Activated CD8-positive, alpha-beta memory T cell treated with anti-CD3 and anti-CD28 coated beads for 4 hours (primary cell): Measurements from ENCODE around the gene MSMB.
"Not testable (repeated sequence)": the region's sequence is repeated elsewhere in the genome, so short reads cannot be mapped to it uniquely, and the experiment has no call there.

ENCODE experiments used
- DNase-seq, 2 donors: peaks; one replicate each; pipeline ENCODE4 v3.0.0-alpha.2; 2020; ENCODE audit warnings: low read depth in 2 of 2

MSMB gene, protein sequence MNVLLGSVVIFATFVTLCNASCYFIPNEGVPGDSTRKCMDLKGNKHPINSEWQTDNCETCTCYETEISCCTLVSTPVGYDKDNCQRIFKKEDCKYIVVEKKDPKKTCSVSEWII

DNA sequence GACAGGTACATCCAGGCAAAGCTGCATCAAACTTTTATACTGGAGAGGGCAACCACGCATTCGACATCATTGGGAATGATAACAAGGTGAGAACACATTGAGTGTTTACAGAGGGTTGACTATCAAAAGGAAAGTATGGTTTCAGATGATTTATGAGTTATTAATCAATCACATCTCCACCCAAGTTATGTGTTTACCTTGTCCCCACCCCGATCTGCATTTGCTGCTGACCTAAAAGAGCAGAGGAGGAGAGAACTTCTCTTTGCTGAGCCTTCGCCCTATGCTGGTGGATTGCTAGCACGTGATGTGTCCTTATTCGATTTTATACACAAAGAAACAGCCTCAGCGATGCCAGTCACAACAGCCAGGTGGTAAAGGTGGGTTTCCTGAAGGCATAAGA lies at the start of gene MSMB:
Gene MSMB (minus strand): TSS at position 9 of the 400 bp plus-strand sequence. CDS start 32 bp downstream, outside the sequence.
- no peak for DNase-seq

DNA sequence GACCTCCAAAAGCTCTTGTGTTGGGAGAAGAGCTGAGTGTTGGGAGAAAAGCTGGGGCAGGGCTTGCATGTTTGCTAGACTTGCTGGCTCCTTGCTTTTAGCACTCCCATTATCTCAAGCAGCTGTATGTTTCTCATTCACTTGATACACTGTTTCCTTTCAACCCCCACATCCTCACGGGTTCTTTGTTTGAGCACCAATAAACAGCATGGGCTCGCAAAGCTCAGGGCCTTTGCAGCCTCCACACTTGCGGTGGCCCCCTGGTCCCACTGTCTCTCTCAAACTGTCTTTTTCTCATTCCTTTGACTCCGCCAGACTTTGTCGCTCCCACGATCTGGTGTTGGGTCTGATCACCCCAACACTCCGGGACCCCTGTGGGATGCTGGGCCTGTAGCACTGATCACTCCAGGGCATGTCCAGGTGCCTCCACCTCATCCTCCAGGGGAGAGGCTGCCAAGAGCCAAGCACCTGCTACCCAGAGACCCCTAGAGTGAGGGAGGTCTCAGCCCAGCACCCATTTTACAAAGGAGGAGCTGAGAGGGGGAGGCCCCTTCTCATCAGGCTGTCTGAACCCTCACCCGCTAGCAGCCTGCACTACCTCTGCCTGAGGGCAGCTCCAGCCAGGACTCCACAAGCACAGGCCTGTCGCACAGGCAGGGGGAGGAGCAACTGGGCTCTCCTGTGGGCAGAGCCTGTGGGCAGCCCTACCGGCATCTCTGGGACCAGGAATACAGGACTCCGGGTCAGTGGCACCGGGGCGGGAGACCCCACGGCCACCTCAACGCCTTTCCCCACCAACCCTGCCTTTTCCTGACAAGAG lies 49.1 kb upstream of the MSMB start:
- no peak for DNase-seq

DNA sequence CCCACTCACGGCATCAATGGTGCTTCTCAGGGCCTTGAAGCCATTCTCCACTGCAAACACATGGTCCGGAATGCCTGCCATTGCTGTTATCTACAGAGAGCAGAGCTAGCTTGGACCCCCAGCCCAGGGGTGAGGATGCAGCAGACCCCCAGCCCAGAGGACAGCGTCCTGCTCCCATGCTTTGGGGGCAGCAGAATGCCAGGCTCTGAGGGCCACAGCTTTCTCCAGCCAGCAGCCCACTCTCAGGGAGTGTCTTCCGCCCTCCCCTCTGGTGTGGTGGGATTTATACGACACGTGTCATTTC lies 48.1 kb upstream of the MSMB start:
- no peak for DNase-seq

DNA sequence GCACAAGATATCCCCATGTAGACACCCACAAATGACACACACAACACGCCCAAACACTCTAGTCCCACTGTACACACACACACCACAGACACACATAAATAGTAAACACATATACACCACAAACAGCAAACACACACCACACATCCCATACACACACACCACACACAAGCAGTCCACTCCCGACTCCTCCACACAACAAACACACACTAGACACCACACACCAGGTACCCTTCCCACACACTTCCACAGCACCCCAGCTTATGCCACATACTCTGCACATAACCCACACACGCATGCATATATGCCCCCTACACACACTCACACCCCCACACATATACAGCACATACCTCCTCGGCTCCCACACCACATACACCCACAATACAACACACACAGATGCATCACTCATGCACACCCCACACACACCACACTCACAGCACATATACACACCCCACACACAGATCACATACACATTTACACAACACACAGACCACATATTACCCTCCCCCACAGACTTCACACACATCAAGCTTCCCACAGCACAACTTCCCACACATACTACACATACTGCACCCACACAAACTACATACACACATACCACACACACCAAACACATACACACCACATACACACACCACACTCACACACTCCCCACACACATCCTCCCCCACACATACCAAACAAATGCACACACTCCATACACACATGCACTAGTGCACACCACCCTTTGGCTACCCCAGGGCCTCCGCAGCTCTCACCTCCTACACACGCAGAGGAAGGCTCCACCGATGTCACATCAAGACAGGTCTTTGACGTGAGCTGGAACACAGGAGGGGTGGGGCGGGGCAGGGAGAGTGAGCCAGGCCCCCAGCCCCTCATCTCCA lies 47.5 kb upstream of the MSMB start:
- DNase-seq, result not testable (repeated sequence)

DNA sequence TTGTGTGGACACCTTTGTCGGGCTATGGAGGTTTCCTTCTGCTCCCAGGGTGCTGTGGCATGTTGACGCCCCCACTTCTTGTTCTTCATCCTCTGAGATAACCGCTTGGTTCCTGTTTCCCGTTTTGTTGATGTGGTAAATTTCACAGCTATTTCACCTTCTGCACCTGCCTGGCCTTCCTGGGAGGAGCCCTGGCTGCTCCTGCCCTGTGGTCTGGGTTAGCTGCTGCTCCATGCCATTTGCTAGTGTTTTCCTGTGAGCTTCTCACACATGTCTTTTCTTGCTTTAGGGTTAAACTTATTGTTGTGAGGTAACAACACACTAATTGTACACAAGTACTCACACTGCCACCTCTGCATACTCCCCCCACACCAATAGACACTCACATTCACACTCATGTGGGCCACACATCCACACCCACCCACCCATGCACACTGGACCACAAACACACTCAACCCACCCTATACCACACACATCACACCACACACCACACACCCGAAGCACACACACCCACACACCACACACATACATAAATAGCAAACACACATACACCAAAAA lies 46.5 kb upstream of the MSMB start:
- DNase-seq, result no peak

DNA sequence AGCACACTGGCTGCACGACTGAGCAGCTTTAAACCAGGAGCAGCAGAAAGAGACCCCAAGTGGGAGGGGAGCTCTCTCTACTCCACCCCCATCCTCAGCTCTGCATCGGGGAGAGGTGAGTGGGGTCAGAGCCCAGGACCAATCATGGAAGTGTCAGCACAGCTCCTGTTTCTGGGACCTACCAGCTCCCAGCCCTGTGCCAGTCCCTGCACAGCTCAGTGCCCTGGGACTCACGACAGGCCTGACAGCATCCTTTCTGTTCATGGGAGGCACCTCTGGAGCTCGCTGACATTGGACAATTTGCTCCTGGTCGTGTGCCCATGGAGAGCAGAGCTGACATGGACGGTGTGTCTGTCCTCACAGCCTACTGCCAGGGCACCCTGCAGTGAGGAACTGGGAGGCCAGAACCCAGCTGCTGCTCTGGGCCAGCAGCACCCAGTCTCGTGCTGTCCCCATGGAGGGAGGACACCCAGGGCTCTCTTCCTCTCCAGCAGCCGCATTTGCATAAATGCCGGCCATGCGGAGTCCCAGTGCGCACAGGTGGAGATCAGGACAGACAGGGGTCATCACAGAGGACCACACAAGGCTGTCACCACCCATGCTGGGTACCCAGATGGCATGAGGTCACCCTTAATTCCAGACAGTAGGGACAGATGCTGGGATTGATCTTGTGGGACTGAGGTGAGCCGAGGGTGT lies 45.9 kb upstream of the MSMB start:
- no peak for DNase-seq

DNA sequence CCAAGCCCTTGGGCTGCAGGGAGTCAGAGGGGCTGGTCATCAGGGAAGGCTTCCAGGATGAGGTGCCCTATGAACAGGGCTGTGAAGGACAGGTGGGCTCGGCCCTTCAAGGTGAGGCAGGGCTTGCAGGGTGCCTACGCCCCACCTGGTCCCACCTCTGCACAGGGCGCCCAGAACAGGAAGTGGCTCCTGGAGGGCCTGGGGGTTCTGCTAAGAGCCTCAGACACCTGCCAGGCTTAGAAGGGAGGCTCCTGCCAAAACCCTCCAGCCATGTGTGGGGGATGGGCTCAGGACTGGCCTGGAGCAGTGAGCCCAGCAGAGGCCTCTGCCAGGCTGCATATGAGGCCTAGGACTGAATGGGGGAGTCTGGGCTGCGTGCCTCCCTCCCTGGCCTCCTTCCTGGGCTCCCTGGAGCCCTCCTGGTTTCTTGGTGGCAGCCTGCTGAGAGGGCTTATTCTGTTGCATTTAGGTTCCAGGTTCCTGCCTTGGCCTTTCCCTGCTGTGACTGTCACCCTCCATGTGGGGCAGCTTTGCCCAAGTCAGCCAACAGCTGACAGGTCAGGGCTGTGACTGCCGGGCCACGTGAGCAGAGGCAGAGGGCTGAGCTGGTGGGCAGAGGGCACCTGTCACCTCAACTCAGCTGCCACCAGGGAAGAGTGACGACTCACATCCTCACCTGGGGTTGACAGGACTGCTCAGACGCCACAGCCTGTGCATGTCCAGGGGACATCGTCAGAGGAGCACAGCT lies 45.2 kb upstream of the MSMB start:
- no peak for DNase-seq

DNA sequence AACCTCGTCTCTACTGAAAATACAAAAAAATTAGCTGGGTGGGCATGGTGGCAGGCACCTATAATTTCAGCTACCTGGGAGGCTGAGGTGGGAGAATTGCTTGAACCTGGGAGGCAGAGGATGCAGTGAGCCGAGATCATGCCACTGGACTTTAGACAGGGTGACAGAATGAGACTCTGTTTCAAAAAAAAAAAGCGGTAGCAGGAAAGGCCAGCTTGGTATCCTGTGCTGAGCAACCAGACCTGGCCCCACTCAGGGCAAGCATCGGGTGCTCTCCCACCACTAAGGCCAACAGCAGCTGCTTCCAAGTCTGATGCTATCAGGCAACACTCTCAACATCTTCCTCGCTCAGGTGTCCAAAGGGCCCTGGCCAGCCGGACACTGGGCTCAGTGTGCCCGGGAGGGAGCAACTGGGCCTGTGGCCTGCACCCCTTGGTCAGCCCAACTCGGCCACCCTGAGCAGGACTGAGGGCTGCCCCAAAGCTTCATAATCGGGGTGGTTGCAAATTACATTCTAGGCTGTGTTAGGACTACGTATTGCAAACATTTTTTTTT lies 44.3 kb upstream of the MSMB start:
- DNase-seq, result no peak

DNA sequence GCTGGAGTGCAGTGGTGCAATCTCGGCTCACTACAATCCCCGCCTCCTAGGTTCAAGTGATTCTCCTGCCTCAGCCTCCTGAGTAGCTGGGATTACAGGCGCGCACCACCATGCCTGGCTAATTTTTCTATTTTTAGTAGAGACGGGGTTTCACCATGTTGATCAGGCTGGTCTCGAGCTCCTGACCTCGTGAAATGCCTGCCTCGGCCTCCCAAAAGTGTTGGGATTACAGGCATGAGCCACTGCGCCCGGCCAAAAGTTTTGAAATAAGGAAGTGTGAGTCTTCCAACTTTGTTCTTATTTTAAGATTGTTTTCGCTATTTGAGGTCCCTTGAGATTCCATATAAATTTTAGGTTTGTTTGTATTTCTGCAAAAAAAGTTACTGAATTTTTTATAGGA lies 41.3 kb upstream of the MSMB start:
- not testable (repeated sequence) for DNase-seq

DNA sequence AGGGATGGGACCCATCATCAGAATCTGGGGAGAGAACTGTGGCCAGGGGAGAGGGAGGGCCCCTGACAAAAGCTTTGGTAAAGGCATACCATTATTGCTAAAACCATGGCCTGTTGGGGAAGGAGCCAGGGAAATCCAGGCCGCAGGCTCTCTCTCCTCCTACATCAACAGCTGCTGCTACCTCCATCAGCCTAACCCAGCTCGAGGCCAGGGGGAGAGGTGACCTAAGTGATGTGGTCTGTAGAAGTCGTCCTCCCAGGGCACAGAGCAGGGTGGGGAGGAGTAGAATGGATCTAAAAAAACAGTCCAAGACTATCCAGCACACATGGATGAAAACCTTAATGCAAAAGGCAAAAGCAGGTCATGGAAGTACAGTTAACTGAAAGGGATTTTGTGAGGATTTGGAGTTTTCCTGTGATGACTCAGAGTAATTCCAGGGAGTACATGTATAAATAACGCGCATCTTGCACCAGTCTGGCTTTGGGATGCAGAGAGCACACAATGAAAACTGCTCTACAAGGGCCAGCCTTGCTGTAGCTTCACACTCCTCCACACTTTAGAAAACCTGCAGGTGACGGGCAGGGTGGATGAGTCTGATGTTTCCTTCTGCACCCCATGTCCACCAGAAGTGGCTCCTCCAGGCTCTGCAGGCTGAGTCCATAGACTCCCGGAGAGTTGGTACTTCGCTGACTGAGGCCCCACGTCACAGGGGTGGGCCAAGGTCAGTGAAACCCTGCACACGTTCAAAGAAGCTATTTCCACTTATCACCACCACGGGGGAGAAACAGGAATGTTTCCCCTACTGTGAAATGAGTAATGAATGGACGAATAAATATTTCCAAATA lies 38.5 kb upstream of the MSMB start:
- no peak for DNase-seq

DNA sequence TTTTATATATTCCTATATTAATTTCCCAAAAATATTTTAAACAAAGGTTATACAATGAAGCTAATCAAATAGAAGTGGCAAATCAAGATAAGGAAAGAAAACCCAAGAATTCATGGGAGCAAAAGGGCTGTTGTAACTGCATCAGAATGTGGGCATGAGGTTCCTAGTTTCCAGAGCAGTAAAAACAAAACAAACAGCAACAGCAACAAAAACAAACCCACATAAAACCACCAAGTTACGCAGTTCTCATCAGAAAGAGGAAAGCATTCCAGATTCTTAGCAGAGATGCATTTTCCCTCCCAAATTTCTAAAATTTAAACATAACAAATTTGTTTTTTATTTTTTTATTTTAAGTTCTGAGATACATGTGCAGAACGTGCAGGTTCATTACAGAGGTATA lies 34.8 kb upstream of the MSMB start:
- DNase-seq, result no peak

DNA sequence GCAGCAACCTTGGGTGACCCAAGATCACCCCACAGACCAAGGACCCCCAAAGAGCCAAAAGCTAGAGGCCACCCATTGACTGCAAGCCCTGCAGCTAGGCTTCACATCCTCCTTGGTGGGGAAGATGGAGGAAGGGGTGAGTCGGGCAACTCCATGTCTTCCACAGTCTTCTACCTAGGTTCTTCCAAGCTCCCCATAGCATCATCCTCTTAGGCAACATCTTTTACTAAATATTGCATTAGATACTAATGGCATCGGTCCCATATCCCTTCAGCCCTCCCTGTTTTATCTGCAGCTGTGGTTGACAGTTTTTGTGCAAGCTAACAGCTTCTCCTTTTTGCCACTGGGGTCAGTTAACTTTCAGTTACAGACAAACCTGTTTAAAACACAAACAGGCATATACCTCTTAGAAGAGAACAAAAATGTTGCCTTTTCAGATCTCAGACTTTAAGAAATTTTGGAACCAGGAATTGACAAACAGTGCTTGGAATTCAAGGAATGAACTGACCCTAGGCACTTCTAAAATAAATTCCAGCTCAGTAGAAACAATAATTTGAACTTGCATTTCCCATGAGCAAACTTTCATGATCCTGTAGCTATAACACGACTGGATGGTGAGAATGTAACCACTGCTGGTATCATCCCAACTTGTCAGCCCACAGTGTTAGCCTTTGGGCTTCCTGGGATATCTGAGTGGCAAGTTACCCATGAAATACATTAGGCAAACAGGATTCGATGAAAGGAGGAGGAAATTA lies 33.9 kb upstream of the MSMB start:
- no peak for DNase-seq

DNA sequence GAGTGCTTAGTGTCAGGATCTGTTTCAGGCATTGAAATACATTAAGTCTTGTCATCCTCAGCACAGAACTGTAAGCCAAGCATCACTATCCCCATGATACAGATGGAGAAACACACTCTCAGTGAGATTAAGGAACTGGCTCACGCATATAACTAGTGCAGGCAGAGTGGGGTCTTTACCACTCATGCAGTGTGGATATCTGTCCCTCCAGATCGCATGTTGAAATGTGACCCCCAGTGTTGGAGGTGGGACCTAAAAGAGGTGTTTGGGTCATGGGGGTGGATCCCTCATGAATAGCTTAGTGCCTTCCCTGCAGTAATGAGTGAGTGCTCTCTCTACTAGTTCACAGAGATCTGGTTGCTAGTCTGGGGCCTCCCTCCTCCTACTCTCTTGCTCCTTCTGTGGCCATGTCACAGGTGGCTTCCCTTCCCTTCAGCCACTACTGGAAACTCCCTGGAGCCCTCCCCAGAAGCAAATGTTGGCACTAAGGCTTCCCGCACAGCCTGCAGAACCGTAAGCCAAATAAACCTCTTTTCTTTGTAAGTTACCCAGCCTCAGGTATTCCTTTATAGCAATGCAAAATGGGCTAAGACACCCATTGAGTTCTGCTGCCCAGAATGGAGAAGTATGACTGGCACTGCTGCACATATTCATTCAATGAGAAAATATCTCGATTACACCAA lies 31.8 kb upstream of the MSMB start:
- no peak for DNase-seq

DNA sequence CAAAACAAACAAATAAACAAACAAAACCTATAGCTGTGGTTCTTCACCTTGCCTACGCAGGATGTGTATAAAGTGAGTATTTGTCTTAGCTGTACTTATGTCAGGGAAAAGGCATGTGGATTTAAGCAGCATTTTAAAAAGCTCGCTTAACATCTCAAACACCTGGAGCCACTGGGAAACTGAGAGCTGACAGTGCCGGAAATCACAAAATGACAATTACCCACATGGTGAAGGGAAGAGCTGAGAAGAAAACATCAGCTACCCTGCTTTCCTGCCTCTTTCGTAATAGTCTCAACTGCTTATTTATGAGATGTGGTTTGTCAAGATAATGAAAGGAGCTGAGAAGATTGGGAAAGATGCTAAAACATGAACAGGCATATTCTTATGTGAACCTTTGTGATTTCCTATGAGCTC lies 31.1 kb upstream of the MSMB start:
- no peak for DNase-seq

DNA sequence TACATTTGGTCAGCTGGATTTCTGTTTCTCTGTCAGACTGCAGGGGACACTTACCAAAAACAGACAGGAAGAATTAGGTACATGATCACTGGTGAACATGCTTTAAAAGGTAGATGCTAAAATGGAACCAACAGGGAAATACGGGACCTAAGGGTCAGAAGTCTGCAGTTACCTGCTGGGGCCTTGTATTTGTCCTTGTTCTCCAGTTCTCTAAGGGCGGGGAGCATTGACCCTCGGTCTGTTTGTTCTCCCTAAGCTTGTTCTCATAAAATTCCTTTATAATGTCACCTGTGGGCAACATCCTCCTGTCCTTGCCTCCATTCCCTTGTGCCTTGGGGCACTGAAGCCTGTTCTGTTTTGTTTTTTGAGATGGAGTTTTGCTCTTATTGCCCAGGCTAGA lies 29.8 kb upstream of the MSMB start:
- DNase-seq, result no peak

DNA sequence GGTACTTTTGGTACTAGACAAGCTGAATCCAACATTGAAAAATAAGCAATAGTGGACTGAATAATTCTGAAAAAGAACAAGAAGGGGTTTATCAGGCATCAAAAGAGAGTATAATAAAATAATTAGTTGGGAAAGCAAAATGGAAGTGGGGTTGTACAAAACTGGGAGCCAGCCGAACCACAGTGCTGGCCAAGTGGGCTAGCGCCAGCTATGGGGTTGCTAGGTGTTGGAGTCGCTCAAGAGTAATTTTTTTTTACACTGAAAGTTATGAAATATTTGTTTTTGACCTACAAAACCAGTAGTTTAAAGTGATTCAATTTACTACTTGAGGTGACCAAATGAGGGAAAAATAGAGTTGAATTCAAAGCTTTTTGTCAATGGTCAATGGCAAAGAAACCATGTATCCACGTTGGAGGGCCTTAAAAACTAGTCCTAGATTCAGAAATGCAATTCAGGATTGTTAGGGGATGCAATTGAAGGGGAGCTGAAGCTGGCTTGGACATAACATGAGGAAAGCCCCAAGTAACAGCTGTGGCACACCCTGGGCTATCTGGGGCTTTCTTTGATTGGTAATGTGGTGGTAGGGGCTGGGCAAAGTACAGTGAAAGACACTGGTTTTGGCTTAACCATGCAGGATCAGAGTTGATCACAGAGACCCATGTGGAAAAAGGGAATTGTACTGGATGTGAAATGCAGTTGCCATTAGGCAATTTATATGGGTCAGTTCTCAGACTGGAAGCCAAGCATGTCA lies 28.3 kb upstream of the MSMB start:
- DNase-seq, result no peak

DNA sequence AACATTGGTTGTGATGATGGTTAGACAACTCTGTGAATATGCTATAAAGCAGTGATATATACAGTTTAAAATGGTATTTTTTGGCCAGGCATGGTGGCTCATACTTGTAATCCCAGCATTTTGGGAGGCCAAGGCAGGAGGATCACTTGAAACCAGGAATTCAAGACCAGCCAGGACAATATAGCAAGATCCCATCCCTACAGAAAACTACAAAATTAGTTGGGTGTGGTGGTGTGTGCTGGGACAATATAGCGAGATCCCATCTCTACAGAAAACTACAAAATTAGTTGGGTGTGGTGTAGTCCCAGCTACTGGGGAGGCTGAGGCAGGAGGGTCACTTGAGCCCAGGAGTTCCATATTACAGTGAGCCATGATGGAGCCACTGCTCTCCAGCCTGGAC lies 27.5 kb upstream of the MSMB start:
- no peak for DNase-seq

DNA sequence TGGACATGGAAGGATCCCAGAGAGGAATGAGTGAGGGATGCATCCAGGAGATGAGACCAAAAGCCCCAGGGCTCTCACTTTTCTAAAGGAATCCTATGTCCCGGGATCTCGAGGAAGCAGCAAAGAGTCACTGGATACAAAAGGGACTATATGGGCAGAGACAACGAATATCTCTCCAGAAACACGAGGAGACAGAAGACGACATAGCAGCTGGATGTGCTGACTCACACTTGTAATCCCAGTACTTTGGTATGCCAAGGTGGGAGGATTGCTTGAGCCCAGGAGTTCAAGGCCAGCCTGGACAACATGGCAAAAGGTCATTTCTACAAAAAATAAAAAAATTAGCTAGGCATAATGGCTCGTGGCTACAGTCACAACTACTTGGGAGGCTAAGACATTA lies 24.7 kb upstream of the MSMB start:
- DNase-seq, result no peak
